Measurements from ENCODE around the gene ANKRD29. TPM values are rescaled to one million over a fixed set of nuclear protein-coding genes. Genes with fewer than 3 reads are reported as not detected.

ANKRD29 gene
- polyA plus RNA-seq, 3 donors from 2014 or later = 0.59 TPM; not detected in 2

GRCh38 chr18:23553887-23554286, 108.8 kb downstream of the ANKRD29 start:
- H3K4me1 Mint-ChIP-seq = peaks cover 20 to 52% of the 10 kb centered on the region in 2 donors

DNA sequence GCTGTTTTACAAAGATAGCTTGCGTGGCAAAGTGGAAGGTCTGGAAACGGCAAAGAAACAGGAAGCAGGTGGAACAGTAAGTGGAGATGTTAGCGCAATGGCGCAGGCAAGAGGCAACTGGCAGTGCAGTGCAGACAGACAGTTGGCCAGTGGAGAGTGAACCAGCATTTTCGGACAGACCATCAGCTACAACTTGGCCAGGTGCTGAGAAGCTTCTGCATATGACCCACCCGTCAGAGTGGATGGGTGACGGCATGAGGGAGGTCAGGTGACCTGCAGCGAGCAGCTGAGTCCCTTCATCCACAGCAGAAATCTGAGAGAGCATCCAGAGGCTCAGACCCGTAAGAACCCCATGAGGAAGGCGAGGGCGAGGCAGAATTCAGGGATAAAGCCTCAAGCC, 110.2 kb downstream of the ANKRD29 start:
- Mint-ChIP-seq H3K4me1 (peaks cover 19 to 60% of the 10 kb centered on the region in 2 donors), H3K36me3 (peaks cover 26 to 67% (median 49%) of the 10 kb centered on the region in 3 donors), H3K27ac (peak overlapping the region in 5 of 6 donors; percentile 30 to 81 (median 54)), H3K27me3 (ENCODE audit: low read depth in 3 of 3) (no peaks in the 10 kb centered on the region), H3K9me3 (no peaks in the 10 kb centered on the region), H3K4me3 (no peak overlapping the region)
- DNase-seq = no peak

More at GRCh38 chr18:23553887-23554286, 108.8 kb downstream of the ANKRD29 start:
- Mint-ChIP-seq H3K36me3 (peaks cover 34 to 75% (median 50%) of the 10 kb centered on the region in 3 donors), H3K27me3 (ENCODE audit: low read depth in 3 of 3) (peaks cover 0 to 2% (median 0%) of the 10 kb centered on the region in 3 donors), H3K4me3 (no peak overlapping the region), H3K27ac (peak overlapping the region; percentile 27 to 64 (median 46)), H3K9me3 (no peaks in the 10 kb centered on the region)
- no peak for DNase-seq

DNA sequence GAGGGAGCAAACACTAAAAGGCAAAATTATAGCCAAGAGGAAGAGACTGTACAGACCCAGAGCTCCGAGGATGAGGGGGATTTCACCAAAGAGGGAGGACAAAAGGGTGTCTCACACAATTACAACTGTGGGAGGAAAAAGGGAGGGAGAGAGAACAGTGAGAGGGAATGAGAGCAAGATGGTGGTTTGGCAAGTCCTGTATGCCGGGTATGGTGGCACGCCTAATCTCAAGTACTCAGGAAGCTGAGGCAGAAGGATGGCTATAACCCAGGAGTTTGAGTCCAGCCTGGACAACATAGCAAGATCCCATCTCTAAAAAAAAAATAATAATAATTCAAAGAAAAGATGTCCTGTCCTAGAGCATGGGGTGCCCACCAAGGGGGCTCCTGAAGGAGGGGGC, 110.7 kb downstream of the ANKRD29 start:
- peaks cover 19 to 63% of the 10 kb centered on the region in 2 donors for H3K4me1 Mint-ChIP-seq
- peaks cover 26 to 63% (median 47%) of the 10 kb centered on the region in 3 donors for H3K36me3 Mint-ChIP-seq
- H3K27me3 Mint-ChIP-seq (ENCODE audit: low read depth in 3 of 3) = no peaks in the 10 kb centered on the region
- no peaks in the 10 kb centered on the region for H3K9me3 Mint-ChIP-seq
- no peak overlapping the region for H3K4me3 Mint-ChIP-seq
- peak overlapping the region in 5 of 6 donors; percentile 42 to 91 (median 78) for H3K27ac Mint-ChIP-seq
- no peak for DNase-seq

DNA sequence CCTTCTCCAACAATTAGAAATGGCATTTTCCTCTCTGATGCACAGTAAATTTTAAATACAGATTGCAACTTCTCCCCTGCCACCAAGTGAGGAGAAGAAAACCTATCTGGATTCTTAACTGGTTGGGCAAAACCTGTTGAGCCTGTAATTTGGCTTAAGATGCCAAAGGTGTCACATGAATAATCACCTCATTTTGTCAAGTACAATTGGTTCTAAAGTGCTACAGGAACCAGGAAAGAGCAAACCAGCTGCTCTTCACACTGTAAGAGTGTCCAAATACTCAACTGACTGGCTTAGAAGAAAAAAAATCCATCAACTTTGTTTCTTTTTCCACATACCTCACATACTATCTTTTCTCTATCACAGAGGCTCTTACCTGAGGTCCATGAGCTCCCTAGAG, 111.8 kb downstream of the ANKRD29 start:
- H3K36me3 Mint-ChIP-seq = peaks cover 29 to 63% (median 48%) of the 10 kb centered on the region in 3 donors
- no peaks in the 10 kb centered on the region for H3K9me3 Mint-ChIP-seq
- H3K27ac Mint-ChIP-seq = peak overlapping the region in 2 of 6 donors; percentile 53 to 55
- no peak for DNase-seq
- peaks cover 0 to 2% (median 2%) of the 10 kb centered on the region in 3 donors for H3K27me3 Mint-ChIP-seq (ENCODE audit: low read depth in 3 of 3)
- H3K4me1 Mint-ChIP-seq = peaks cover 26 to 70% of the 10 kb centered on the region in 2 donors
- H3K4me3 Mint-ChIP-seq = no peak overlapping the region

Other genes with a start within 250 kb of the ANKRD29 start
- 10 to 100 TPM; 48.6 to 79.3 (median 72.8) TPM for gene RIOK3, start 209.6 kb downstream of the ANKRD29 start, polyA plus RNA-seq
- gene RMC1, start 159.4 kb downstream of the ANKRD29 start, polyA plus RNA-seq = 10 to 100 TPM; 33.4 to 67.1 (median 39.0) TPM
- gene NPC1, start 76.4 kb downstream of the ANKRD29 start, polyA plus RNA-seq = 10 to 100 TPM; 25.1 to 83.2 (median 47.2) TPM
- gene LAMA3, start 26.5 kb upstream of the ANKRD29 start, polyA plus RNA-seq = not detected